Activated effector memory CD4-positive, alpha-beta T cell treated with Interleukin-2 at 50 U/mL for 16 hours (primary cell): ENCODE results near the gene INO80B.
"Not testable (repeated sequence)": the region's sequence is repeated elsewhere in the genome, so short reads cannot be mapped to it uniquely, and the experiment has no call there.

Source experiments
- DNase-seq: peaks from one replicate; pipeline ENCODE4 v3.0.0-alpha.2; 2020

The INO80B gene

GRCh38 chr2:74454654-74455511 is at the start of gene INO80B:
Gene INO80B, plus strand, starts transcription at chr2:74455087. Its CDS starts 30 bp downstream, at chr2:74455117.
- peak; percentile 96 for DNase-seq

GRCh38 chr2:74406035-74406434 is 48.9 kb upstream of the INO80B start:
- DNase-seq = no peak

- DNase-seq = no peak
Measured at GRCh38 chr2:74407682-74408081, 47.2 kb upstream of the INO80B start.

- no peak for DNase-seq
Measured at GRCh38 chr2:74413001-74413698, 41.7 kb upstream of the INO80B start.

- no peak for DNase-seq
Measured at GRCh38 chr2:74414441-74414840, 40.4 kb upstream of the INO80B start.

GRCh38 chr2:74414881-74415761 is 39.8 kb upstream of the INO80B start:
- no peak for DNase-seq

- DNase-seq = no peak
Measured at GRCh38 chr2:74415762-74416395, 39.0 kb upstream of the INO80B start.

- no peak for DNase-seq
Measured at GRCh38 chr2:74416778-74417177, 38.1 kb upstream of the INO80B start.

GRCh38 chr2:74417197-74417596 is 37.7 kb upstream of the INO80B start:
- DNase-seq = no peak

- DNase-seq = no peak
Measured at GRCh38 chr2:74417763-74418162, 37.1 kb upstream of the INO80B start.

GRCh38 chr2:74418312-74418711 is 36.6 kb upstream of the INO80B start:
- DNase-seq = no peak

GRCh38 chr2:74419345-74419744 is 35.5 kb upstream of the INO80B start:
- no peak for DNase-seq

GRCh38 chr2:74420006-74420405 is 34.9 kb upstream of the INO80B start:
- no peak for DNase-seq

GRCh38 chr2:74420443-74421103 is 34.3 kb upstream of the INO80B start:
- not testable (repeated sequence) for DNase-seq

- peak; percentile 94 for DNase-seq
Measured at GRCh38 chr2:74421221-74421870, 33.5 kb upstream of the INO80B start, which contains the start of the genes C2orf81 and WDR54. Gene C2orf81, minus strand, starts transcription at chr2:74421619. Its CDS starts 59 bp downstream, at chr2:74421560. Gene WDR54, plus strand, starts transcription at chr2:74421730. Its CDS starts 424 bp downstream, at chr2:74422154.

GRCh38 chr2:74423231-74424095 is 31.4 kb upstream of the INO80B start:
- DNase-seq = no peak

- DNase-seq = no peak
Measured at GRCh38 chr2:74424139-74424992, 30.5 kb upstream of the INO80B start.

- no peak for DNase-seq
Measured at GRCh38 chr2:74424995-74425406, 29.9 kb upstream of the INO80B start.

- no peak for DNase-seq
Measured at GRCh38 chr2:74425523-74425922, 29.4 kb upstream of the INO80B start.
